Measurements from ENCODE around the gene PKMYT1.

GRCh38 chr16:2981899-2982250 is 1.6 kb upstream of the PKMYT1 start:
- TF ChIP-seq, protein P1, sequence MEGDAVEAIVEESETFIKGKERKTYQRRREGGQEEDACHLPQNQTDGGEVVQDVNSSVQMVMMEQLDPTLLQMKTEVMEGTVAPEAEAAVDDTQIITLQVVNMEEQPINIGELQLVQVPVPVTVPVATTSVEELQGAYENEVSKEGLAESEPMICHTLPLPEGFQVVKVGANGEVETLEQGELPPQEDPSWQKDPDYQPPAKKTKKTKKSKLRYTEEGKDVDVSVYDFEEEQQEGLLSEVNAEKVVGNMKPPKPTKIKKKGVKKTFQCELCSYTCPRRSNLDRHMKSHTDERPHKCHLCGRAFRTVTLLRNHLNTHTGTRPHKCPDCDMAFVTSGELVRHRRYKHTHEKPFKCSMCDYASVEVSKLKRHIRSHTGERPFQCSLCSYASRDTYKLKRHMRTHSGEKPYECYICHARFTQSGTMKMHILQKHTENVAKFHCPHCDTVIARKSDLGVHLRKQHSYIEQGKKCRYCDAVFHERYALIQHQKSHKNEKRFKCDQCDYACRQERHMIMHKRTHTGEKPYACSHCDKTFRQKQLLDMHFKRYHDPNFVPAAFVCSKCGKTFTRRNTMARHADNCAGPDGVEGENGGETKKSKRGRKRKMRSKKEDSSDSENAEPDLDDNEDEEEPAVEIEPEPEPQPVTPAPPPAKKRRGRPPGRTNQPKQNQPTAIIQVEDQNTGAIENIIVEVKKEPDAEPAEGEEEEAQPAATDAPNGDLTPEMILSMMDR (IDR thresholded peaks at IDR 0.05; ENCODE audit: borderline replicate concordance, extremely low read depth, low read length, poor library complexity, severe bottlenecking), result no peak
- no peak for TF ChIP-seq EZH2 (IDR thresholded peaks at IDR 0.05; ENCODE audit: borderline replicate concordance, low read depth, low read length, severe bottlenecking)

All from DND-41 (cell line).